K562 (cell line): ENCODE results near the gene VENTX. TPM values are rescaled to one million over a fixed set of nuclear protein-coding genes. Genes with fewer than 3 reads are reported as not detected.
A peak's percentile ranks its signal among the peaks of the same experiment; 100 is the strongest.

ENCODE experiments used
- ASH1L ChIP-seq: fragments of 450-650 bp; IDR thresholded peaks from 2 replicates; pipeline ENCODE4 v1.6.1; 2018; ENCODE audit warnings: borderline replicate concordance, mild to moderate bottlenecking, low read depth; ENCODE audit not compliant: partially characterized antibody
- ATF3 ChIP-seq, 2 experiments: fragments of 450-650 bp in 1 of 2; sonication (generic) in 1 of 2; formaldehyde crosslinking in 1 of 2; IDR thresholded peaks in 1 of 2; conservative IDR thresholded peaks in 1 of 2; 2 replicates each; pipeline versions ENCODE4 v1.6.1 to v1.8.1; 2016 to 2023; ENCODE audit warnings: mild to moderate bottlenecking in 2 of 2, moderate library complexity in 2 of 2, inconsistent platforms in 1 of 2, missing genetic modification reagents in 1 of 2
- ATF4 ChIP-seq: fragments of 450-650 bp; formaldehyde crosslinking; IDR thresholded peaks from 2 replicates; pipeline ENCODE4 v1.4.0; 2022; ENCODE audit warnings: mild to moderate bottlenecking, moderate library complexity
- BDP1 ChIP-seq: IDR thresholded peaks from 3 replicates; pipeline ENCODE4 v1.6.1; 2011; ENCODE audit not compliant: insufficient read length, insufficient read depth
- CBX3 ChIP-seq, 2 experiments: IDR thresholded peaks; 1 replicate in 1 of 2; 2 replicates in 1 of 2; pipeline ENCODE4 v1.6.1; 2012; ENCODE audit warnings: inconsistent platforms in 2 of 2, low read length in 2 of 2, borderline replicate concordance in 1 of 2, control low read depth in 1 of 2
- CCNT2 ChIP-seq: IDR thresholded peaks from 2 replicates; pipeline ENCODE4 v1.6.1; 2011; ENCODE audit warnings: borderline replicate concordance, low read depth, mild to moderate bottlenecking, moderate library complexity, mixed read lengths, low read length; ENCODE audit not compliant: insufficient read length; ENCODE audit errors: extremely low read depth
- CHAMP1 ChIP-seq: fragments of 450-650 bp; IDR thresholded peaks from 2 replicates; pipeline ENCODE4 v1.6.1; 2016; ENCODE audit warnings: mild to moderate bottlenecking
- CREB5 ChIP-seq: fragments of 250-450 bp; sonication (Bioruptor Pico); IDR thresholded peaks from 2 replicates; pipeline ENCODE4 v1.5.0; 2020; ENCODE audit warnings: mild to moderate bottlenecking
- FOSL1 ChIP-seq: fragments of 200-800 bp; sonication (Bioruptor generic); conservative IDR thresholded peaks from 2 replicates; pipeline ENCODE4 v1.6.1; 2016; ENCODE audit warnings: missing genetic modification characterization, missing compliant biosample characterization
- HMGN3 ChIP-seq: IDR thresholded peaks from 2 replicates; pipeline ENCODE4 v1.6.1; 2011; ENCODE audit warnings: borderline replicate concordance, low read depth, mild to moderate bottlenecking, mixed read lengths, low read length; ENCODE audit not compliant: insufficient read length; ENCODE audit errors: extremely low read depth
- L3MBTL2 ChIP-seq: fragments of 450-650 bp; IDR thresholded peaks from 2 replicates; pipeline ENCODE4 v1.6.1; 2016; ENCODE audit warnings: mild to moderate bottlenecking, moderate library complexity
- NR2F6 ChIP-seq: fragments of 450-650 bp; formaldehyde crosslinking; IDR thresholded peaks from 2 replicates; pipeline ENCODE4 v1.4.0; 2020; ENCODE audit warnings: mild to moderate bottlenecking
- PYGO2 ChIP-seq: fragments of 450-650 bp; IDR thresholded peaks from 2 replicates; pipeline ENCODE4 v1.6.1; 2016; ENCODE audit warnings: mild to moderate bottlenecking, missing genetic modification characterization, moderate library complexity, missing compliant biosample characterization
- RCOR1 ChIP-seq, 2 experiments: IDR thresholded peaks; 2 replicates each; pipeline ENCODE4 v1.6.1; 2012; ENCODE audit warnings: low read depth in 2 of 2, low read length in 2 of 2, borderline replicate concordance in 1 of 2, improper control_type of control experiment in 1 of 2
- SETDB1 ChIP-seq: IDR thresholded peaks from one replicate; pipeline ENCODE4 v1.6.1; 2012; ENCODE audit warnings: low read length, control low read depth, inconsistent platforms
- TEAD2 ChIP-seq: fragments of 450-650 bp; IDR thresholded peaks from 2 replicates; pipeline ENCODE4 v1.6.1; 2016; ENCODE audit warnings: missing genetic modification characterization, control low read depth, missing compliant biosample characterization
- ZFP91 ChIP-seq: sonication (generic); formaldehyde crosslinking; IDR thresholded peaks from 2 replicates; pipeline ENCODE4 v1.8.0; 2022; ENCODE audit warnings: mild to moderate bottlenecking, missing genetic modification reagents
- ZNF384 ChIP-seq: IDR thresholded peaks from 2 replicates; pipeline ENCODE4 v1.6.1; 2012; ENCODE audit warnings: low read depth, low read length, improper control_type of control experiment
- ZNF707 ChIP-seq: fragments of 250-450 bp; sonication (Bioruptor Pico); conservative IDR thresholded peaks from 2 replicates; pipeline ENCODE4 v1.8.0; 2022; ENCODE audit warnings: inconsistent platforms, mild to moderate bottlenecking, moderate library complexity
- polyA plus RNA-seq, 8 experiments: library from polyadenylated mRNA; depleted of rRNA in 4 of 8; stranded (reverse) in 5 of 8; unstranded in 3 of 8; fragments of >200 nt; fragmentation: Nextera tagmentation in 2 of 8; fragmentation: Illumina TruSeq in 1 of 8; extraction: Ambion mirVana in 2 of 8; extraction: Trizol in 1 of 8; gene quantifications; 2 replicates each; pipeline versions ENCODE4 v1.2.1 to v1.2.3, GENCODE V29; 2011 to 2014; ENCODE audit warnings: inconsistent platforms in 1 of 8, missing spikeins in 1 of 8
- total RNA-seq, 7 experiments: library from RNA; depleted of rRNA in 6 of 7; stranded (reverse); fragments of >200 nt in 6 of 7; fragmentation: Illumina TruSeq in 2 of 7; extraction: Trizol in 2 of 7; gene quantifications; 2 replicates each; pipeline versions ENCODE4 v1.2.1 to v1.2.3, GENCODE V29; 2011 to 2021; ENCODE audit warnings: low replicate concordance in 1 of 7

VENTX gene
- total and polyA plus RNA-seq, 9 of the 15 experiments (the other 6 are each of a cell fraction or from before 2014, with no cell fraction given), result 0.07 to 0.70 (median 0.20) TPM; not detected in 1

GRCh38 chr10:133245439-133246235 lies 8.0 kb downstream of the VENTX start (continued):
- TF ChIP-seq ATF3 (IDR thresholded peaks at IDR 0.05) (no peak), ATF3 (CRISPR knock-in tag; conservative IDR thresholded peaks at IDR 0.05) (no peak), CCNT2 (peak; percentile 76), PYGO2 (tag) (no peak), ZNF384 (no peak), BDP1 (no peak), CBX3 (IDR thresholded peaks at IDR 0.05; ENCODE audit: borderline replicate concordance in 1 of 2, low read length in 2 of 2) (no peak), TEAD2 (tag) (no peak), FOSL1 (tag) (peak; percentile 60; the same call in 1 of the 2 replicates), CHAMP1 (no peak), ZFP91 (no peak), CREB5 (CRISPR knock-in tag) (no peak), ATF4 (CRISPR knock-in tag) (no peak), RCOR1 (IDR thresholded peaks at IDR 0.05; ENCODE audit: borderline replicate concordance in 1 of 2, low read depth in 2 of 2, low read length in 2 of 2) (peak in 1 of 2 experiments; percentile 82; a peak in 2 of 4 replicates), HMGN3 (peak; percentile 94), NR2F6 (CRISPR knock-in tag) (no peak), ZNF707 (CRISPR knock-in tag) (no peak), ASH1L (no peak), L3MBTL2 (peak; percentile 19; the same call in 1 of the 2 replicates), SETDB1 (no peak)
